Stomach (tissue), 9 donors: ENCODE measurements around the gene BRK1. TPM values are rescaled to one million over a fixed set of nuclear protein-coding genes. Genes with fewer than 3 reads are reported as not detected.
"Not testable (repeated sequence)": the region's sequence is repeated elsewhere in the genome, so short reads cannot be mapped to it uniquely, and the experiment has no call there.

Source experiments
- DNase-seq, 2 donors: peaks; one replicate each; pipeline versions ENCODE4 v3.0.0 to v3.0.0-alpha.2; 2013 to 2019
- H3K27ac ChIP-seq, 5 donors: fragments of 200-600 bp in 4 of 5; sonication (generic) in 4 of 5; one replicate each; pipeline ENCODE4 v1.5.1; 2013 to 2019; ENCODE audit warnings: mild to moderate bottlenecking in 1 of 5, moderate library complexity in 1 of 5
- H3K27me3 ChIP-seq, 3 donors: fragments of 200-600 bp; sonication (generic); one replicate each; pipeline ENCODE4 v1.5.1; 2017 to 2019; ENCODE audit warnings: mixed run types in 1 of 3
- H3K36me3 ChIP-seq, 4 donors: fragments of 200-600 bp; sonication (generic); 1 replicate in 3 of 4; 2 replicates in 1 of 4; pipeline ENCODE4 v1.5.1; 2016 to 2019
- H3K4me1 ChIP-seq, 4 donors: fragments of 200-600 bp; sonication (generic); one replicate each; pipeline ENCODE4 v1.5.1; 2016 to 2019
- H3K4me3 ChIP-seq, 4 donors: fragments of 200-600 bp; sonication (generic) in 3 of 4; one replicate each; pipeline ENCODE4 v1.5.1; 2016 to 2019; ENCODE audit warnings: mild to moderate bottlenecking in 1 of 4
- H3K9me3 ChIP-seq, 4 donors: fragments of 200-600 bp; sonication (generic); one replicate each; pipeline ENCODE4 v1.5.1; 2016 to 2019
- EP300 ChIP-seq: sonication (generic); formaldehyde crosslinking; IDR thresholded peaks from one replicate; pipeline ENCODE4 v1.6.1; 2017; ENCODE audit warnings: antibody characterized with exemption
- POLR2A ChIP-seq, 4 donors: fragments of 450-650 bp; IDR thresholded peaks; one replicate each; pipeline ENCODE4 v1.6.1; 2016; ENCODE audit warnings: antibody characterized with exemption in 4 of 4, control low read depth in 2 of 4, mild to moderate bottlenecking in 1 of 4, moderate library complexity in 1 of 4
- POLR2AphosphoS5 ChIP-seq, 3 donors: sonication (generic); formaldehyde crosslinking; IDR thresholded peaks; one replicate each; pipeline ENCODE4 v1.6.1; 2016; ENCODE audit warnings: antibody characterized with exemption in 3 of 3
- WGBS, 5 donors: extraction: QIAGEN DNeasy Blood & Tissue Kit in 3 of 5; methylation state at CpG; one replicate each; pipeline versions ENCODE4 v1.1.5 to v1.1.7; 2013 to 2018; 5-methylcytosine and 5-hydroxymethylcytosine counted together
- intact Hi-C: fragments of 100-400 bp; cut with DNase I; formaldehyde crosslinking; loops from one replicate; pipeline ENCODE4 v1.15.1; 2023; ENCODE audit warnings: low total_unique reads
- polyA plus RNA-seq, 3 donors: library from polyadenylated mRNA; stranded (reverse); fragments of 200-250 nt; gene quantifications; one replicate each; pipeline ENCODE4 v1.2.3, GENCODE V29; 2013
- total RNA-seq, 5 donors: library from RNA; depleted of rRNA; stranded (reverse); fragments of >200 nt; gene quantifications; one replicate each; pipeline versions ENCODE4 v1.1.0 to v1.2.3, GENCODE V29; 2014 to 2016
- TF ChIP-seq, protein P1 (sequence below), 7 experiments: fragments of 450-650 bp in 4 of 7; fragments of 200-600 bp in 3 of 7; sonication (generic) in 3 of 7; IDR thresholded peaks; one replicate each; pipeline ENCODE4 v1.5.1; 2016 to 2019; ENCODE audit warnings: antibody characterized with exemption in 7 of 7, control low read depth in 2 of 7, mild to moderate bottlenecking in 1 of 7
- donor health status: healthy with polysubstance abuse.
- donor health status: Bipolar disorder and iron deficiency.
- donor health status: healthy.

The BRK1 gene
- total and polyA plus RNA-seq, 8 donors: 14.5 to 262 (median 109) TPM

DNA sequence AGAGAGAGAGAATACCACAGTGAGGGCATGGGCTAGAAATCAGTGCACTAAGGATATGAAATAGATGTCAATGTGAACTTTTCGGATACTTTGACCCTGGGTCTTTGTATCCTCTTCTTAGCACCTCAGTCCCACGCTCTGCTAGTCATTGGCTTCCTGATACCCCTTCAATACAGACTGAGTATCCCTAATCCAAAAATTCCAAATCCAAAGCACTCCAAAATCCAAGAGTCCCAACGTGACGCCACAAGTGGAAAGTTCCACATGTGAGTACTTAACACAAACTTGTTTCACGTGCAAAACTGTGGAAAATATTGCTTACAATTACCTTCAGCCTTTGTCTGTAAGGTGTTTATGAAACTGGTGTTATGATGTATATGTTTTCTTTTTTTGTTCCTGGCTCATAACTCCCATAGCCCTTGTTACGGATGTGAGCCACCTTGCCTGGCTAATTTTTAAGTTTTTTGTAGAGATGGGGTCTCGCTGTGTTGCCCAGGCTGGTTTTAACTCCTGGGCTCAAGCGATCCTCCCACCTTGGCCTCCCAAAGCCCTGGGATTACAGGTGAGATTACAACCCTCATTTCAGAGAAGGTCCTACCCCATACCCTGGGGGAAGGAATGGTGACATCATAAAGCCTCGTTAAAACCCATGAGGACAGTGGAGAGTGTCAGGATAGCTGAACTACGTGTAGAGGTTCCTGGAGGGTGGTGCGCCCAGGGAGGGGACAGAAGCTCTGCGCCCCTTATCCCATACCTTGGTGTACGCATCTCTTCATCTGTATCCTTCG, 39.1 kb downstream of the BRK1 start:
- no peak for DNase-seq
- Histone ChIP-seq H3K4me1 (no peaks in the 10 kb centered on the region), H3K4me3 (no peak overlapping the region), H3K27ac (no peak overlapping the region), H3K27me3 (no peaks in the 10 kb centered on the region), H3K36me3 (peaks cover 30 to 60% (median 54%) of the 10 kb centered on the region in 4 donors), H3K9me3 (no peaks in the 10 kb centered on the region)
- 85 to 90% (median 88%) methylated on average over 14 of the region's 14 CpGs for WGBS, 5 donors
- intact Hi-C loops: no loop called here
- no peak for TF ChIP-seq POLR2A (IDR thresholded peaks at IDR 0.05)

DNA sequence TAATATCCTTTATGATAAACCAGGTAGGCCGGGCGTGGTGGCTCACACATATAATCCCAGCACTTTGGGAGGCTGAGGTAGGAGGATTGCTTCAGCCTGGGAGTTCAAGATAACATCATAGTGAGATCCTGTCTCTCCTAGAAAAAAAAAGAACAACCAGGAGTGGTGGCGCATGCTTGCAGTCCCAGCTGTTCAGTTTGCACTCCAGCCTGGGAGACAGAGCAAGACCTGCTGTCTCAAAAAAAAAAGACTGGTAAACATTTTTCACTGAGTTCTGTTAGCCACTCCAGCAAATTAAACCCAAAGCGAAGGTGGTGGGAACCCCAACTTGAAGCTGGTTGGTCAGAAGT, 39.6 kb downstream of the BRK1 start:
- Histone ChIP-seq H3K27me3 (no peaks in the 10 kb centered on the region), H3K4me3 (no peak overlapping the region), H3K27ac (no peak overlapping the region), H3K4me1 (no peaks in the 10 kb centered on the region), H3K9me3 (no peaks in the 10 kb centered on the region), H3K36me3 (peaks cover 24 to 54% (median 48%) of the 10 kb centered on the region in 4 donors)
- 85 to 92% (median 89%) methylated on average over 4 of the region's 4 CpGs for WGBS, 5 donors
- TF ChIP-seq, protein P1, sequence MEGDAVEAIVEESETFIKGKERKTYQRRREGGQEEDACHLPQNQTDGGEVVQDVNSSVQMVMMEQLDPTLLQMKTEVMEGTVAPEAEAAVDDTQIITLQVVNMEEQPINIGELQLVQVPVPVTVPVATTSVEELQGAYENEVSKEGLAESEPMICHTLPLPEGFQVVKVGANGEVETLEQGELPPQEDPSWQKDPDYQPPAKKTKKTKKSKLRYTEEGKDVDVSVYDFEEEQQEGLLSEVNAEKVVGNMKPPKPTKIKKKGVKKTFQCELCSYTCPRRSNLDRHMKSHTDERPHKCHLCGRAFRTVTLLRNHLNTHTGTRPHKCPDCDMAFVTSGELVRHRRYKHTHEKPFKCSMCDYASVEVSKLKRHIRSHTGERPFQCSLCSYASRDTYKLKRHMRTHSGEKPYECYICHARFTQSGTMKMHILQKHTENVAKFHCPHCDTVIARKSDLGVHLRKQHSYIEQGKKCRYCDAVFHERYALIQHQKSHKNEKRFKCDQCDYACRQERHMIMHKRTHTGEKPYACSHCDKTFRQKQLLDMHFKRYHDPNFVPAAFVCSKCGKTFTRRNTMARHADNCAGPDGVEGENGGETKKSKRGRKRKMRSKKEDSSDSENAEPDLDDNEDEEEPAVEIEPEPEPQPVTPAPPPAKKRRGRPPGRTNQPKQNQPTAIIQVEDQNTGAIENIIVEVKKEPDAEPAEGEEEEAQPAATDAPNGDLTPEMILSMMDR (IDR thresholded peaks at IDR 0.05): no peak
- TF ChIP-seq EP300 (no peak), POLR2AphosphoS5 (IDR thresholded peaks at IDR 0.05) (no peak)
- DNase-seq: no peak
- intact Hi-C loops: no loop called here

DNA sequence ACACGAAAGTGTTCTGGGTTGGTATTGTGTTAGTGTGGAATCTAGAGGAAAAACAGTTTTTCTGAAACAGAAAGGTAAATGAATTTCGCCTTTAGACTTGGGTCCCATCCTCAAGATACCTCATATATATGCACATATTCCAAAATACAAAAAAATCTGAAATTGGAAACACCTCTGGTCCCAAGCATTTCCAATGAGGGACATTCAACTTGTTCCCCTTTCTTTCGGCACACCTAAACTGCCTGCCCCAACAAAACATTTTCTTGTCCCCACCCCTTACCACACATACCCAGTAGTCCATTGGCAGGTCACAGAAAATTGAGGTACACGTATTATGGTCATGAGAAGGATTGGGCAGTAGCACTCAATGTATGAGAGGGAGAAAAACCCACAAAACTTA, 40.2 kb downstream of the BRK1 start:
- Histone ChIP-seq H3K36me3 (peaks cover 18 to 48% (median 43%) of the 10 kb centered on the region in 4 donors), H3K9me3 (no peaks in the 10 kb centered on the region), H3K27ac (no peak overlapping the region), H3K4me1 (no peaks in the 10 kb centered on the region), H3K27me3 (no peaks in the 10 kb centered on the region), H3K4me3 (no peak overlapping the region)
- DNase-seq: no peak
- WGBS, 5 donors: 94 to 98% (median 95%) methylated on average over 4 of the region's 4 CpGs
- intact Hi-C loops: no loop called here
- TF ChIP-seq EP300 (no peak), POLR2AphosphoS5 (IDR thresholded peaks at IDR 0.05) (no peak), POLR2A (IDR thresholded peaks at IDR 0.05) (no peak)
- TF ChIP-seq, protein P1 (IDR thresholded peaks at IDR 0.05): no peak

DNA sequence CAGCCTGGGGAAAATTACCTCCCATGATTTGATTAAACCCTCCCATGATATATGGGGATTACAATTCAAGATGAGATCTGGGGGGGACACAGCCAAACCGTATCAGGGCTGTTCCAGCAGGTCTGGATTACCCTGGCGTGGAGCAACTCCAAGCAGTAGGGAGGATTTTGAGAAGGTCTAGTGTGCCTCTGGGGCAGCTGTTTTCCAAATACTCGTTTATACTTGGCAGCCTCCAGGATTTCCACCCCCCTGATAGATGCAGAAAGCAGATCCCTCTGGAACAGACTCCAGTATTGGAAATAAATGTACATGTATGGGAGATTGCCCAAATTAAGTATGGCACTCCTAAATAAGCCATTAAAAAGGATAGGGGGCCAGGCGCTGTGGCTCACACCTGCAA, 41.6 kb downstream of the BRK1 start:
- Histone ChIP-seq H3K27me3 (no peaks in the 10 kb centered on the region), H3K9me3 (no peaks in the 10 kb centered on the region), H3K36me3 (peaks cover 7 to 35% (median 29%) of the 10 kb centered on the region in 4 donors), H3K4me3 (no peak overlapping the region), H3K27ac (no peak overlapping the region), H3K4me1 (no peaks in the 10 kb centered on the region)
- WGBS, 5 donors: 46 to 78% (median 73%) methylated on average over 4 of the region's 4 CpGs
- peak in 1 of 2 donors; percentile 11 for DNase-seq
- intact Hi-C loops: no loop called here
- TF ChIP-seq POLR2A (IDR thresholded peaks at IDR 0.05): no peak
- TF ChIP-seq EP300: no peak
- TF ChIP-seq, protein P1 (IDR thresholded peaks at IDR 0.05): no peak
- TF ChIP-seq POLR2AphosphoS5 (IDR thresholded peaks at IDR 0.05): no peak

DNA sequence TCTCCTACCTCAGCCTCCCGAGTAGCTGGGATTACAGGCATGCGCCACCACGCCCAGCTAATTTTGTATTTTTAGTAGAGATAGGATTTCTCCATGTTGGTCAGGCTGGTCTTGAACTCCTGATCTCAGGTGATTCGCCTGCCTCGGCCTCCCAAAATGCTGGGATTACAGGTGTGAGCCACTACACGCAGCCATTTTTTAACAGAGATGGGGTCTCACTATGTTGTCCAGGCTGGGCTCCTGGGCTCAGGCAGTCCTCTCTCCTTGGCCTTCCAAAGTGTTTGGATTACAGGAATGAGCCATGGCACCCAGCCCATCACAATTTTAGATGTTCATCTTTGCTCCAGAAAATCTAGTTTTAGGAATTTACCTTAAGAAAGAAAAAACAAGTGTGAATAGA, 43.1 kb downstream of the BRK1 start:
- H3K4me1 ChIP-seq, H3K27ac ChIP-seq, intact Hi-C loops, DNase-seq, H3K9me3 ChIP-seq, H3K4me3 ChIP-seq, H3K27me3 ChIP-seq: not testable (repeated sequence)
- peaks cover under 1 to 19% (median 14%) of the 10 kb centered on the region in 4 donors for H3K36me3 ChIP-seq
- 89 to 99% (median 98%) methylated on average over 6 of the region's 6 CpGs for WGBS, 5 donors
